ENCODE measurements around the gene TMEM131.

GRCh38 chr2:97734061-97735051 is 261.4 kb downstream of the TMEM131 start:
- no peak for TF ChIP-seq CTCF (IDR thresholded peaks at IDR 0.05; ENCODE audit: insufficient read depth, low read depth, low read length)
- no peak for TF ChIP-seq EZH2 (IDR thresholded peaks at IDR 0.05; ENCODE audit: insufficient read depth, low read length)

All from astrocyte (in vitro differentiated cells and primary cell).